ENCODE data around the gene DPH2.

DNA sequence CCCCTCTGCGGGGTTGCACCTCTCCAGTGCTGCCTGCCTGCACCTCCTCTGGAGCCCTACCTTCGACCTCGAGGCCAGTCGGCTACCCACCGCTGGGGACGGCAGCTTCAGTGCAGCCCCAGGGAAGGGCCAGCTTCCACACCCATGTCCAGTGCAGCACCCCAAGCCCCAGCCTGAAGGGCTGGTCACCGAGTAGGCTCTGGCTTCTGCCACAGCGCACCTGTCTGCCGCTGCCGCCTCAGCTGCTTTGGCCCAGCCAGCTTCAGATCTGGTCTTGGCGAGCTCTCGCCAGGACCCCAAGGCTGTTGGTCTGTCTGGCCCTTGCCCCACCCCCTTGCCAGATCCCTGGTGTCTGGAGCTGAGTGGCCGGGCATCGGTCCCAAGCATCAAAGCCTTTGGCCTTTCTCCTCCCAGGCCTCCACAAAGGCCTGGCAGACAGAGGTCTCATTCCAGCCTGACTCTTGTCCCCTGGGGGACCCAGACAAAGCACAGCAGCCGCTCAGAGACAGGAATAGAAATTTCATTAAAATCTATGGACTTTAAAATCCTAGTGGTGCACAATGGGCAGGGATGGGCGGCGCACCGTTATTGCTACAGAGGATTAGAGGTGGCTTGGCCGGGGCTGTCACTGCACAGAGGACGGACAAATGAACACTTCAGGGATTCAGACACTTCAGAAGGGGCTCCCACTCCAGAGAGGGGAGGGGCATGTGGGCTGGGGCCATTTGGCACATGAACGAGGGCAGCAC lies 26.3 kb downstream of the DPH2 start:
- TF ChIP-seq, protein P1, sequence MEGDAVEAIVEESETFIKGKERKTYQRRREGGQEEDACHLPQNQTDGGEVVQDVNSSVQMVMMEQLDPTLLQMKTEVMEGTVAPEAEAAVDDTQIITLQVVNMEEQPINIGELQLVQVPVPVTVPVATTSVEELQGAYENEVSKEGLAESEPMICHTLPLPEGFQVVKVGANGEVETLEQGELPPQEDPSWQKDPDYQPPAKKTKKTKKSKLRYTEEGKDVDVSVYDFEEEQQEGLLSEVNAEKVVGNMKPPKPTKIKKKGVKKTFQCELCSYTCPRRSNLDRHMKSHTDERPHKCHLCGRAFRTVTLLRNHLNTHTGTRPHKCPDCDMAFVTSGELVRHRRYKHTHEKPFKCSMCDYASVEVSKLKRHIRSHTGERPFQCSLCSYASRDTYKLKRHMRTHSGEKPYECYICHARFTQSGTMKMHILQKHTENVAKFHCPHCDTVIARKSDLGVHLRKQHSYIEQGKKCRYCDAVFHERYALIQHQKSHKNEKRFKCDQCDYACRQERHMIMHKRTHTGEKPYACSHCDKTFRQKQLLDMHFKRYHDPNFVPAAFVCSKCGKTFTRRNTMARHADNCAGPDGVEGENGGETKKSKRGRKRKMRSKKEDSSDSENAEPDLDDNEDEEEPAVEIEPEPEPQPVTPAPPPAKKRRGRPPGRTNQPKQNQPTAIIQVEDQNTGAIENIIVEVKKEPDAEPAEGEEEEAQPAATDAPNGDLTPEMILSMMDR (conservative IDR thresholded peaks at IDR 0.05 in 1 of 2, IDR thresholded peaks at IDR 0.05 in 1 of 2; ENCODE audit: extremely low read depth in 1 of 2, insufficient read depth in 1 of 2, low read depth in 1 of 2, low read length in 2 of 2) = no peak
- no peak for TF ChIP-seq EZH2 (IDR thresholded peaks at IDR 0.05; ENCODE audit: borderline replicate concordance, low read length)

Data from mammary epithelial cell (primary cell).